PFSK-1 (cell line): ENCODE results near the gene OR51B5.

Experiments used
- POLR2AphosphoS5 ChIP-seq: IDR thresholded peaks from 2 replicates; pipeline ENCODE4 v1.6.1; 2012; ENCODE audit warnings: low read depth, mild to moderate bottlenecking, control low read depth, low read length, moderate library complexity
- REST ChIP-seq, 2 experiments: IDR thresholded peaks; 2 replicates each; pipeline versions ENCODE4 v1.6.1 to v1.8.0; 2011 to 2012; ENCODE audit warnings: low read depth in 2 of 2, low read length in 2 of 2, control low read depth in 1 of 2, inconsistent platforms in 1 of 2, mild to moderate bottlenecking in 1 of 2, moderate library complexity in 1 of 2; ENCODE audit not compliant: insufficient read depth in 1 of 2

- TF ChIP-seq POLR2AphosphoS5 (no peak), REST (IDR thresholded peaks at IDR 0.05; ENCODE audit: insufficient read depth in 1 of 2, low read depth in 2 of 2, low read length in 2 of 2) (no peak)
Observed at GRCh38 chr11:5368502-5369043, 25.2 kb upstream of the OR51B5 start.
